PC-9 (cell line): ENCODE data around the gene MAGI2. TPM values are rescaled to one million over a fixed set of nuclear protein-coding genes. Genes with fewer than 3 reads are reported as not detected.

Source experiments
- BruUV-seq: library from RNA; stranded (reverse); fragments of 400-500 nt; replicated peaks from 2 replicates; lab custom pipeline; 2021; lab: Mats Ljungman, UMichigan
- CTCF ChIA-PET: fragments of 300-600 bp; sonication (Branson Sonifier 250); formaldehyde crosslinking; loops from one replicate; lab custom pipeline; 2022; ENCODE audit warnings: antibody characterized with exemption; lab: Charles Lee
- POLR2A ChIA-PET: fragments of 300-600 bp; sonication (Branson Sonifier 250); formaldehyde crosslinking; loops from one replicate; lab custom pipeline; 2022; ENCODE audit warnings: antibody characterized with exemption; ENCODE audit not compliant: unreplicated experiment; lab: Charles Lee
- DNase-seq, 2 experiments: peaks; one replicate each; pipeline versions ENCODE4 v3.0.0 to v3.0.0-alpha.2; 2015 to 2022; ENCODE audit warnings: mixed read lengths in 1 of 2
- H2AFZ ChIP-seq: fragments of 200-600 bp; sonication (generic); 2 replicates; pipeline ENCODE4 v1.8.1; 2017; ENCODE audit warnings: antibody characterized with exemption
- H3F3A ChIP-seq: fragments of 200-600 bp; sonication (generic); 2 replicates; pipeline ENCODE4 v1.8.1; 2017; ENCODE audit warnings: antibody characterized with exemption, mild to moderate bottlenecking, low read depth; ENCODE audit not compliant: insufficient read depth
- H3K27ac ChIP-seq: fragments of 200-600 bp; sonication (generic); 2 replicates; pipeline ENCODE4 v1.6.1; 2016; ENCODE audit warnings: mixed run types
- H3K27me3 ChIP-seq: fragments of 200-600 bp; sonication (generic); 2 replicates; pipeline ENCODE4 v1.6.1; 2016; ENCODE audit warnings: low read depth, mixed run types; ENCODE audit not compliant: insufficient read depth
- H3K36me3 ChIP-seq: fragments of 200-600 bp; sonication (generic); 2 replicates; pipeline ENCODE4 v1.6.1; 2016; ENCODE audit warnings: low read depth, mixed run types
- H3K4me1 ChIP-seq: fragments of 200-600 bp; sonication (generic); replicated peaks from 2 replicates; pipeline ENCODE4 v1.6.1; 2016; ENCODE audit warnings: mixed run types; ENCODE audit not compliant: insufficient read depth
- H3K4me2 ChIP-seq: fragments of 200-600 bp; sonication (generic); 2 replicates; pipeline ENCODE4 v1.6.1; 2017; ENCODE audit warnings: mixed run types
- H3K4me3 ChIP-seq: fragments of 200-600 bp; sonication (generic); 2 replicates; pipeline ENCODE4 v1.6.1; 2016; ENCODE audit warnings: mixed run types
- H3K79me2 ChIP-seq: fragments of 200-600 bp; sonication (generic); 2 replicates; pipeline ENCODE4 v1.6.1; 2017; ENCODE audit warnings: low read depth, mixed run types
- H3K9me2 ChIP-seq: fragments of 200-600 bp; sonication (generic); 2 replicates; pipeline ENCODE4 v1.8.1; 2017; ENCODE audit warnings: mild to moderate bottlenecking; ENCODE audit not compliant: insufficient read depth
- H3K9me3 ChIP-seq: fragments of 200-600 bp; sonication (generic); 2 replicates; pipeline ENCODE4 v1.8.1; 2016; ENCODE audit warnings: low read depth; ENCODE audit not compliant: insufficient read depth
- H4K20me1 ChIP-seq: fragments of 200-600 bp; sonication (generic); 2 replicates; pipeline ENCODE4 v1.8.1; 2017; ENCODE audit not compliant: insufficient read depth
- CTCF ChIP-seq: fragments of 200-600 bp; sonication (generic); conservative IDR thresholded peaks from 2 replicates; pipeline ENCODE4 v1.6.1; 2017; ENCODE audit warnings: mixed run types, antibody characterized with exemption, mild to moderate bottlenecking, moderate library complexity
- EZH2 ChIP-seq: fragments of 200-600 bp; sonication (generic); IDR thresholded peaks from 2 replicates; pipeline ENCODE4 v1.8.0; 2017; ENCODE audit warnings: antibody characterized with exemption, low read depth
- intact Hi-C: fragments of 100-400 bp; cut with micrococcal nuclease; formaldehyde crosslinking; loops from one replicate; pipeline ENCODE4 v1.10.0; 2022; ENCODE audit not compliant: unreplicated experiment
- total RNA-seq: library from RNA; stranded (reverse); gene quantifications from 2 replicates; pipeline ENCODE4 v1.2.3, GENCODE V29; 2021

MAGI2 gene
- total RNA-seq, 1 experiment from 2014 or later, result 0.92 TPM

GRCh38 chr7:78121888-78122287, 1331.6 kb downstream of the MAGI2 start:
- no peak for DNase-seq
- no peak overlapping the region for H3K4me3 ChIP-seq
- no TSS peak for BruUV-seq
- H3K27me3 ChIP-seq, result no peaks in the 10 kb centered on the region
- POLR2A ChIA-PET, result no interaction called here
- no peaks in the 10 kb centered on the region for H3F3A ChIP-seq
- no peaks in the 10 kb centered on the region for H4K20me1 ChIP-seq
- TF ChIP-seq EZH2 (no peak), CTCF (no peak)
- H3K4me2 ChIP-seq, result no peak overlapping the region
- no peaks in the 10 kb centered on the region for H3K9me2 ChIP-seq
- no peaks in the 10 kb centered on the region for H3K4me1 ChIP-seq
- no peaks in the 10 kb centered on the region for H3K9me3 ChIP-seq
- H3K27ac ChIP-seq, result no peak overlapping the region
- no peak overlapping the region for H2AFZ ChIP-seq
- no peaks in the 10 kb centered on the region for H3K79me2 ChIP-seq
- no peaks in the 10 kb centered on the region for H3K36me3 ChIP-seq
- intact Hi-C loops, result no loop called here
- CTCF ChIA-PET, result interaction anchor here (0.6 kb wide), 1 partner anchor 163 kb away, joined by 3 read pairs; no protein-coding TSS in a partner anchor

GRCh38 chr7:78118470-78118869, 1335.0 kb downstream of the MAGI2 start:
- Histone ChIP-seq H3K36me3 (no peaks in the 10 kb centered on the region), H3K4me2 (no peak overlapping the region), H3K27me3 (no peaks in the 10 kb centered on the region), H3K79me2 (no peaks in the 10 kb centered on the region), H3K27ac (no peak overlapping the region), H4K20me1 (no peaks in the 10 kb centered on the region), H2AFZ (no peak overlapping the region), H3K4me1 (no peaks in the 10 kb centered on the region), H3K9me2 (no peaks in the 10 kb centered on the region), H3F3A (no peaks in the 10 kb centered on the region), H3K4me3 (no peak overlapping the region), H3K9me3 (no peaks in the 10 kb centered on the region)
- ChIA-PET CTCF (no interaction called here), POLR2A (interaction anchor here (0.7 kb wide), 1 partner anchor 284 kb away, joined by 9 read pairs; no protein-coding TSS in a partner anchor)
- TF ChIP-seq EZH2, result no peak
- no peak for TF ChIP-seq CTCF
- intact Hi-C loops, result no loop called here
- BruUV-seq, result no TSS peak
- no peak for DNase-seq

- intact Hi-C loops, result no loop called here
- H3K4me3 ChIP-seq, result no peak overlapping the region
- H2AFZ ChIP-seq, result no peak overlapping the region
- no peaks in the 10 kb centered on the region for H3K4me1 ChIP-seq
- no peak for DNase-seq
- TF ChIP-seq CTCF (no peak), EZH2 (no peak)
- POLR2A ChIA-PET, result no interaction called here
- no peaks in the 10 kb centered on the region for H3K9me2 ChIP-seq
- H3K27me3 ChIP-seq, result peaks cover 9% of the 10 kb centered on the region; the same call in 1 of the 2 replicates
- no peaks in the 10 kb centered on the region for H3K36me3 ChIP-seq
- no peaks in the 10 kb centered on the region for H3F3A ChIP-seq
- no peak overlapping the region for H3K4me2 ChIP-seq
- BruUV-seq, result no TSS peak
- no peak overlapping the region for H3K27ac ChIP-seq
- no peaks in the 10 kb centered on the region for H4K20me1 ChIP-seq
- no peaks in the 10 kb centered on the region for H3K79me2 ChIP-seq
- CTCF ChIA-PET, result no interaction called here
- H3K9me3 ChIP-seq, result no peaks in the 10 kb centered on the region
Observed at GRCh38 chr7:78115876-78116275, 1337.6 kb downstream of the MAGI2 start.
